ENCODE results near the gene KIF13A.

KIF13A gene

DNA sequence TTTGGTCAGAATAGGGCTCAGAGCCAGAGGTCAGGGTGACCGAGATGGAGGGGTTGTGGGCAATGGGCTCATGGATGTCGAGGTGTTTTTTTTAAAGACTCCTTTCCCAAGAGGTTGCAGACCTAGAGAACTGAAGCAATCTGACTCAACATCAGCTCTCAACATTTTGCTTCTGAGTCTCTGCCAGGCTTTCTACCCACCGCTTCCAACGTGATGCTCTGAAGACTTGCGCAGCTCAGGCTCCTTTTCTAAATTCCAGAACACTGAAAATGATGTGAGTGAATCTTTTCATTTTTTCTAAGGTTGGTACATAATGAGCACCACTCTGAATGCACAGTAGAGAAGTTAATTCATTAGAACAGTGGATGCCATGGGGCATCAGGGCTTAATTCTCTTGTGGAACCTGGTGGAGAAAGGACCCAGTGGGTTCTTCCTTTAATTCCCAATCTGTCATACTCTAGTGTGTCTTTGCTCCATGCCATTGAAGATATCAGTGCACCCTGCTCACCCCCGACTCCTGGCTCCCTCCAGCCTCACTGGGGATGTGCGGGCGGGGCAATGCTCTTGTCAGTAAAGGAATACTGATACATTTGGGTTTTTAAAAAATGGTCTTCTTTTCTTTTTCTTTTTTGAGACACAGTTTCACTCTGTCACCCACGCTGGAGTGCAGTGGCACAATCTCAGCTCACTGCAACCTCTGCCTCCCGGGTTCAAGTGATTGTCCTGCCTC lies 17.0 kb upstream of the KIF13A start:
- no peak overlapping the region for H3K4me2 ChIP-seq
- H3K4me3 ChIP-seq, result no peak overlapping the region
- no peaks in the 10 kb centered on the region for H3K9me3 ChIP-seq
- H4K20me1 ChIP-seq, result no peaks in the 10 kb centered on the region
- no peak overlapping the region for H3K27ac ChIP-seq
- H3K9ac ChIP-seq, result no peak overlapping the region
- H3K4me1 ChIP-seq, result no peaks in the 10 kb centered on the region
- no peaks in the 10 kb centered on the region for H3K27me3 ChIP-seq
- no peak for TF ChIP-seq Cebpa-rat (IDR thresholded peaks at IDR 0.05)
- no peaks in the 10 kb centered on the region for H3K36me3 ChIP-seq

GRCh38 chr6:17999425-17999824 lies 12.0 kb upstream of the KIF13A start:
- Histone ChIP-seq H3K4me3 (no peak overlapping the region), H4K20me1 (no peaks in the 10 kb centered on the region), H3K27ac (no peak overlapping the region), H3K9me3 (no peaks in the 10 kb centered on the region), H3K27me3 (no peaks in the 10 kb centered on the region), H3K4me2 (no peak overlapping the region), H3K9ac (no peak overlapping the region), H3K36me3 (no peaks in the 10 kb centered on the region), H3K4me1 (peaks cover under 1% of the 10 kb centered on the region)
- TF ChIP-seq Cebpa-rat (IDR thresholded peaks at IDR 0.05), result no peak

- H3K27ac ChIP-seq, result no peak overlapping the region
Measured at GRCh38 chr6:17998442-17998841, 11.0 kb upstream of the KIF13A start.

DNA sequence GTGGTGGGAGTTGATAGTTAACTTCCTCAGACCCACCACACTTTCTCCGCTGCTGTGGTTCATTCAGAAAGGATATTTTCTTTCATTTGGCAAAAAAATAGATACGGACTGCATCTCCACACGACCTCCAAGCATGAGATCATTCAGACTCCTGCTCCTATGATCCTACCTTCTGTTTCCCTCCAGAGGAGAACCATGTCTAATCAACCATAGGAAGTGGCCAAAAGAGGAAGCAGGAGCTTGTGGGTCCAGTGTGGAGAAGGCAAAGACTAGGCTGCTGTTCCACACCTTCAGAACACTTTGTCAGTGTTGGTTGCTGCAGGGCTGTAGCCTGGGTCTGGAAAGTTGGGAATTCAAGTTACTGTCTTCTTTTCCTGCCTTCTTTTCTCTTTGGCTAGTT lies 10.6 kb upstream of the KIF13A start:
- Histone ChIP-seq H3K4me3 (no peak overlapping the region), H3K9ac (no peak overlapping the region), H4K20me1 (no peaks in the 10 kb centered on the region), H3K4me2 (no peak overlapping the region; the same call in 1 of the 2 replicates), H3K36me3 (no peaks in the 10 kb centered on the region), H3K27ac (no peak overlapping the region), H3K27me3 (no peaks in the 10 kb centered on the region), H3K9me3 (no peaks in the 10 kb centered on the region), H3K4me1 (peaks cover 15% of the 10 kb centered on the region)
- no peak for TF ChIP-seq Cebpa-rat (IDR thresholded peaks at IDR 0.05)

More at GRCh38 chr6:17998442-17998841, 11.0 kb upstream of the KIF13A start:
- TF ChIP-seq Cebpa-rat (IDR thresholded peaks at IDR 0.05), result no peak
- Histone ChIP-seq H3K9ac (no peak overlapping the region), H4K20me1 (no peaks in the 10 kb centered on the region), H3K27me3 (no peaks in the 10 kb centered on the region), H3K4me2 (no peak overlapping the region; the same call in 1 of the 2 replicates), H3K4me3 (no peak overlapping the region), H3K36me3 (no peaks in the 10 kb centered on the region), H3K4me1 (peaks cover 11% of the 10 kb centered on the region), H3K9me3 (no peaks in the 10 kb centered on the region)

DNA sequence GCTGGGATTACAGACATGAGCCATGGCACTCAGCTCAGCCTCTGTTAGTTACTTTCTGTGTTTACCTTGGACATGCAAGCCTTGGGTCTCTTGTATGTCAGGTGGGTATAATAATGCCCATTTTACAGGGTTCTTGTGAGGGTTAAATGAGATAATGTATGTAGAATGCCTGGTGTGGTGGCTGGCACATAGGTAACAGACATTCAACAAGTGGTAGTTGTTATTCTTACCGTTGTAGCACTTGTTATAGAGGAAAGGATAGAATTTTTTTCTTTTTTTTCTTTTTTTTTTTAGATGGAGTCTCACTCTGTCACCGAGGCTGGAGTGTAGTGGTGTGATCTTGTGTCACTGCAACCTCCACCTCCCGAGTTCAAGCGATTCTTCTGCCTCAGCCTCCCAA lies 8.0 kb upstream of the KIF13A start:
- Histone ChIP-seq H3K9ac (no peak overlapping the region), H3K4me3 (no peak overlapping the region), H3K27ac (no peak overlapping the region), H4K20me1 (no peaks in the 10 kb centered on the region), H3K36me3 (no peaks in the 10 kb centered on the region), H3K27me3 (no peaks in the 10 kb centered on the region), H3K4me2 (no peak overlapping the region), H3K9me3 (no peaks in the 10 kb centered on the region), H3K4me1 (peaks cover 21% of the 10 kb centered on the region)
- no peak for TF ChIP-seq Cebpa-rat (IDR thresholded peaks at IDR 0.05)

DNA sequence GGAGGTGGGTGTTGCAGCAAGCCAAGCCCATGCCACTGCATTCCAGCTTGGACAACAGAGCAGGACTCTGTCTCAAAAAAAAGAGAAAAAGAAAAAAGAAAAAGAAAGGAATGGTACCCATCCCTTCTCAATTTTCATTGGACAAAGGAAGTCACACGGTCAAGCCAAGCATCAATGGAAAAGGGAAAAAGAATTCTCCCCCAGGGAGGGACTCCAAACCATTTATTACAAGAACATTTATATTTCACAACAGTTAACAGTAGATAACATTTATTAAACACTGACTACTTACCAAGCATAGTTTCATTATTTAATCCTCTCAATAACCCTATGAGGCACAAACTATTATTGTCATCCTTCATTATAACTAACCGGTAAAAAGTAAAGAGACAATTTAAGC lies 6.6 kb upstream of the KIF13A start:
- peaks cover 24% of the 10 kb centered on the region for H3K4me1 ChIP-seq
- H3K27ac ChIP-seq, result peak overlapping the region; percentile 87
- peak overlapping the region; percentile 57 for H3K9ac ChIP-seq
- H3K9me3 ChIP-seq, result no peaks in the 10 kb centered on the region
- H3K27me3 ChIP-seq, result no peaks in the 10 kb centered on the region
- TF ChIP-seq Cebpa-rat (IDR thresholded peaks at IDR 0.05), result no peak
- H3K4me2 ChIP-seq, result peak overlapping the region; percentile 81
- 0 out of 2 replicates have a peak overlapping the region, but pooled peaks have one; percentile 13 for H3K4me3 ChIP-seq
- H3K36me3 ChIP-seq, result no peaks in the 10 kb centered on the region
- H4K20me1 ChIP-seq, result no peaks in the 10 kb centered on the region

DNA sequence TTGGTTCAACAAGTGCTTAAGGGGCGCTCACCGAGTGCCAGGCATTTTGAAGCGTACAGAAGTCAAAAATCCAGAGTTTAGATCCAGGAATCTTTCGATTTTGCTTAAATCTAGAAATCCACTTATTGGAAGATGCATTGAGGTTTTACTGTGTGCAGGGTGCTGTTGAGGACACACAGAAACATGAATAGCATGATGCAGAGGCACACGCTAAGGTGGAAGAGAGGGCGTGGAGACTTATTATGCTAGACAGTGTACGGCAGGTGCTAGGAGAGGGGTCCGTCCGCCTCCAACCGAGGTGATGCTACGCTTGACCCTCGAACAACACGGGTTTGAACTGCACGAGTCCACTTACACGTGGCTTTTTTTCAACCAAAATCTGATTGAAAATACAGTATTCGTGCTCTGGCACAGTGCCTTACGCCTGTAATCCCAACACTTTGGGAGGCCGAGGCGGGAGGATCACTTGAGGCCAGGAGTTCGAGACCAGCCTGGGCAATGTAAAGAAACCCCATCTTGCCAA lies 1.0 kb upstream of the KIF13A start:
- no peaks in the 10 kb centered on the region for H3K9me3 ChIP-seq
- peaks cover 23% of the 10 kb centered on the region for H4K20me1 ChIP-seq
- 0 out of 2 replicates have a peak overlapping the region, but pooled peaks have one; percentile 82 for H3K27ac ChIP-seq
- H3K4me3 ChIP-seq, result peak overlapping the region; percentile 84
- no peak for TF ChIP-seq Cebpa-rat (IDR thresholded peaks at IDR 0.05)
- peaks cover 4% of the 10 kb centered on the region; the same call in 1 of the 2 replicates for H3K36me3 ChIP-seq
- H3K4me2 ChIP-seq, result peak overlapping the region; percentile 84
- H3K27me3 ChIP-seq, result peaks cover 27% of the 10 kb centered on the region
- H3K4me1 ChIP-seq, result peaks cover 35% of the 10 kb centered on the region
- peak overlapping the region; percentile 83 for H3K9ac ChIP-seq

- peak overlapping the region; percentile 83 for H3K9ac ChIP-seq
- peaks cover 29% of the 10 kb centered on the region for H3K4me1 ChIP-seq
- no peaks in the 10 kb centered on the region for H3K9me3 ChIP-seq
- peak overlapping the region; percentile 84 for H3K4me3 ChIP-seq
- peaks cover 4% of the 10 kb centered on the region; the same call in 1 of the 2 replicates for H3K36me3 ChIP-seq
- peak overlapping the region; percentile 84 for H3K4me2 ChIP-seq
- H4K20me1 ChIP-seq, result peaks cover 23% of the 10 kb centered on the region
- TF ChIP-seq Cebpa-rat (IDR thresholded peaks at IDR 0.05), result no peak
- peak overlapping the region; percentile 82 for H3K27ac ChIP-seq
- peaks cover 27% of the 10 kb centered on the region for H3K27me3 ChIP-seq
Measured at GRCh38 chr6:17987697-17988421, 424 bp upstream of the KIF13A start.

- Histone ChIP-seq H3K9ac (peak overlapping the region; percentile 83), H4K20me1 (peaks cover 23% of the 10 kb centered on the region), H3K4me2 (peak overlapping the region; percentile 88), H3K27ac (peak overlapping the region; percentile 82), H3K36me3 (peaks cover 4% of the 10 kb centered on the region; the same call in 1 of the 2 replicates), H3K4me1 (peaks cover 25% of the 10 kb centered on the region), H3K9me3 (no peaks in the 10 kb centered on the region), H3K4me3 (peak overlapping the region; percentile 84), H3K27me3 (peaks cover 27% of the 10 kb centered on the region)
- TF ChIP-seq Cebpa-rat (IDR thresholded peaks at IDR 0.05), result no peak
Measured at GRCh38 chr6:17986656-17987446, 584 bp downstream of the KIF13A start.

Data from BLaER1 (cell line).